Measurements from ENCODE around the gene EMID1. TPM values are rescaled to one million over a fixed set of nuclear protein-coding genes. Genes with fewer than 3 reads are reported as not detected.

The EMID1 gene
- total and polyA plus RNA-seq, 2 donors from 2014 or later, result 9.6 to 25.5 TPM

- intact Hi-C loops (cut with DNase I), result no loop called here
- no peaks in the 10 kb centered on the region for H3K36me3 ChIP-seq (ENCODE audit: control insufficient read depth in 2 of 3, insufficient read depth in 3 of 3, low read length in 3 of 3)
- no peak overlapping the region for H3K9ac ChIP-seq (ENCODE audit: low read length in 3 of 3)
- FAIRE-seq, result no peak
- peak in 1 of 5 donors; percentile 76 for DNase-seq
- no peak overlapping the region for H3K27ac ChIP-seq (ENCODE audit: low read depth in 2 of 2, low read length in 2 of 2)
- no peaks in the 10 kb centered on the region for H3K9me3 ChIP-seq (ENCODE audit: control insufficient read depth in 2 of 3, insufficient read depth in 1 of 3, low read length in 3 of 3)
- TF ChIP-seq CTCF (IDR thresholded peaks at IDR 0.05; ENCODE audit: borderline replicate concordance, extremely low read depth, insufficient read depth), result no peak
- H3K4me1 ChIP-seq (ENCODE audit: control insufficient read depth in 2 of 3, insufficient read depth in 2 of 3, low read depth in 1 of 3, low read length in 3 of 3), result peaks cover 0 to 38% (median 11%) of the 10 kb centered on the region in 3 donors
- H3K4me3 ChIP-seq (ENCODE audit: low read length in 3 of 3), result peak overlapping the region in 1 of 3 donors; percentile 72
- H3K27me3 ChIP-seq (ENCODE audit: control insufficient read depth, insufficient read depth, low read length), result peaks cover 4% of the 10 kb centered on the region
Observed at GRCh38 chr22:29308148-29308790, 102.6 kb downstream of the EMID1 start.

GRCh38 chr22:29308791-29309262 lies 103.1 kb downstream of the EMID1 start:
- peak overlapping the region in 1 of 3 donors; percentile 37 for H3K4me3 ChIP-seq (ENCODE audit: low read length in 3 of 3)
- H3K9me3 ChIP-seq (ENCODE audit: control insufficient read depth in 2 of 3, insufficient read depth in 1 of 3, low read length in 3 of 3), result no peaks in the 10 kb centered on the region
- peaks cover 0 to 39% (median 11%) of the 10 kb centered on the region in 3 donors for H3K4me1 ChIP-seq (ENCODE audit: control insufficient read depth in 2 of 3, insufficient read depth in 2 of 3, low read depth in 1 of 3, low read length in 3 of 3)
- FAIRE-seq (no peak), DNase-seq (no peak)
- no peak overlapping the region for H3K9ac ChIP-seq (ENCODE audit: low read length in 3 of 3)
- peaks cover 7% of the 10 kb centered on the region for H3K27me3 ChIP-seq (ENCODE audit: control insufficient read depth, insufficient read depth, low read length)
- intact Hi-C loops (cut with DNase I), result no loop called here
- TF ChIP-seq CTCF (IDR thresholded peaks at IDR 0.05; ENCODE audit: borderline replicate concordance, extremely low read depth, insufficient read depth), result no peak
- no peak overlapping the region for H3K27ac ChIP-seq (ENCODE audit: low read depth in 2 of 2, low read length in 2 of 2)
- H3K36me3 ChIP-seq (ENCODE audit: control insufficient read depth in 2 of 3, insufficient read depth in 3 of 3, low read length in 3 of 3), result no peaks in the 10 kb centered on the region

Other genes with a start within 250 kb of the EMID1 start
- gene C22orf31, start 144.1 kb upstream of the EMID1 start, total RNA-seq, result not detected
- not detected for gene C22orf31, start 144.1 kb upstream of the EMID1 start, polyA plus RNA-seq (ENCODE audit: insufficient read depth, low read depth, low replicate concordance)
- gene KREMEN1, start 132.9 kb upstream of the EMID1 start, total RNA-seq, result 16.2 TPM
- gene KREMEN1, start 132.9 kb upstream of the EMID1 start, polyA plus RNA-seq (ENCODE audit: insufficient read depth, low read depth, low replicate concordance), result 9.3 TPM
- 19.2 TPM for gene RHBDD3, start 62.1 kb downstream of the EMID1 start, total RNA-seq
- 26.3 TPM for gene RHBDD3, start 62.1 kb downstream of the EMID1 start, polyA plus RNA-seq (ENCODE audit: insufficient read depth, low read depth, low replicate concordance)
- 214 TPM for gene EWSR1, start 62.4 kb downstream of the EMID1 start, total RNA-seq
- 124 TPM for gene EWSR1, start 62.4 kb downstream of the EMID1 start, polyA plus RNA-seq (ENCODE audit: insufficient read depth, low read depth, low replicate concordance)
- 27.2 TPM for gene GAS2L1, start 100.8 kb downstream of the EMID1 start, total RNA-seq
- 24.2 TPM for gene GAS2L1, start 100.8 kb downstream of the EMID1 start, polyA plus RNA-seq (ENCODE audit: insufficient read depth, low read depth, low replicate concordance)
- 1.2 TPM for gene RASL10A, start 109.8 kb downstream of the EMID1 start, total RNA-seq
- gene RASL10A, start 109.8 kb downstream of the EMID1 start, polyA plus RNA-seq (ENCODE audit: insufficient read depth, low read depth, low replicate concordance), result 0.73 TPM
- gene AP1B1, start 182.7 kb downstream of the EMID1 start, total RNA-seq, result 82.9 TPM
- gene AP1B1, start 182.7 kb downstream of the EMID1 start, polyA plus RNA-seq (ENCODE audit: insufficient read depth, low read depth, low replicate concordance), result 50.5 TPM
- gene RFPL1, start 232.7 kb downstream of the EMID1 start, total RNA-seq, result not detected
- gene RFPL1, start 232.7 kb downstream of the EMID1 start, polyA plus RNA-seq (ENCODE audit: insufficient read depth, low read depth, low replicate concordance), result not detected

Data from kidney (tissue), 14 donors.